Inferior parietal cortex (tissue), 1 donor: Measurements from ENCODE around the gene NUBPL.
"Not testable (repeated sequence)": the region's sequence is repeated elsewhere in the genome, so short reads cannot be mapped to it uniquely, and the experiment has no call there.

Source experiments
- DNase-seq: peaks from one replicate; pipeline ENCODE4 v3.0.0-alpha.2; 2016; ENCODE audit errors: extremely low spot score

NUBPL gene

DNA sequence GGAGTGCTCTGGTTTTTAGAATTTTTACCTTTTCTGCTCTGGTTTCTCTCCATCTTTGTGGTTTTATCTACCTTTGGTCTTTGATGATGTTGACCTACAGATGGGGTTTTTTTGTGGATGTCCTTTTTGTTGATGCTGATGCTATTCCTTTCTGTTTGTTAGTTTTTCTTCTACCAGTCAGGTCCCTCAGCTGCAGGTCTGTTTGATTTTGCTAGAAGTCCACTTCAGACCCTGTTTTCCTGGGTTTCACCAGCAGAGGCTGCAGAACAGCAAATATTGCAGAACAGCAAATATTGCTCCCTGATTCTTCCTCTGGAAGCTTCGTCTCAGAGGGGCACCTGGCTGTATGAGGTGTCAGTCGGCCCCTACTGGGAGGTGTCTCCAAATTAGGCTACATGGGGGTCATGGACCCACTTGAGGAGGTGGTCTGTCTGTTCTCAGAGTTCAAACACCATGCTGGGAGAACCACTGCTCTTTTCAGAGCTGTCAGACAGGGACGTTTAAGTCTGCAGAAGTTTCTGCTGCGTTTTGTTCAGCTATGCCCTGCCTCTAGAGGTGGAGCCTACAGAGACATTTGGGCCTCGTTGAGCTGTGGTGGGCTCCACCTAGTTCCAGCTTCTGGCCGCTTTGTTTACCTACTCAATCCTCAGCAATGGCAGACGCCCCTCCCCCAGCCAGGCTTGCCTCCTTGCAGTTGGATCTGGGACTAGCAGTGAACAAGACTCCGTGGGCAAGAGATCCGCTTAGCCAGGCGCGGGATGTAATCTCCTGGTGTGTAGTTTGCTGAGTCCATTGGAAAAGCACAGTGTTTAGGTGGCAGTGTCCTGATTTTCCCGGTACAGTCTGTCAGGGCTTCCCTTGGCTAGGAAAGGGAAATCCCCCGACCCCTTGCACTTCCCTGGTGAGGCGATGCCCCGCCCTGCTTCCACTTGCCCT lies 250.8 kb downstream of the NUBPL start:
- DNase-seq: not testable (repeated sequence)

- DNase-seq: not testable (repeated sequence)
Observed at GRCh38 chr14:31813724-31814490, 252.7 kb downstream of the NUBPL start.

- no peak for DNase-seq
Observed at GRCh38 chr14:31819281-31819680, 258.1 kb downstream of the NUBPL start.

DNA sequence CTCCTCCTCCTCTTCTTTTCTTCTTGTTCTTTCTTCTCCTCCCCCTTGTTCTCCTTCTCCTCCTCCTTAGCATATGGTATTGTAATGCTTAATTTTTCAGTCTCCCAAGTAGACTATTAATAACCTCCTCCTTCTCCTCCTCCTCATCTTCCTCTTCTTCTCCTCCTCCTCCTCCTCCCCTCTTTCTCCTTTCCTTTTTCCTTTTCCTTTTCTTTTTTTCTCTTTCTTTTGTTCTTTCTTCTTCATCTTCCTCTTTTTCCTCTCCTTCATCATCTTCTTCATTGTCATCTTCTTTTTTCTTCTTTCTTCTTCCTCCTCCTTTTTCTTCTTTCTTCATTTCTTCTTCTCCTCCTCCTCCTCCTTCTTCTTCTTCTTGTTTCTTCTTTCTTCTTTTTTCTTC lies 264.3 kb downstream of the NUBPL start:
- DNase-seq: no peak

GRCh38 chr14:31827325-31827724 lies 266.1 kb downstream of the NUBPL start:
- no peak for DNase-seq

GRCh38 chr14:31828946-31829868 lies 268.0 kb downstream of the NUBPL start:
- DNase-seq: no peak

DNA sequence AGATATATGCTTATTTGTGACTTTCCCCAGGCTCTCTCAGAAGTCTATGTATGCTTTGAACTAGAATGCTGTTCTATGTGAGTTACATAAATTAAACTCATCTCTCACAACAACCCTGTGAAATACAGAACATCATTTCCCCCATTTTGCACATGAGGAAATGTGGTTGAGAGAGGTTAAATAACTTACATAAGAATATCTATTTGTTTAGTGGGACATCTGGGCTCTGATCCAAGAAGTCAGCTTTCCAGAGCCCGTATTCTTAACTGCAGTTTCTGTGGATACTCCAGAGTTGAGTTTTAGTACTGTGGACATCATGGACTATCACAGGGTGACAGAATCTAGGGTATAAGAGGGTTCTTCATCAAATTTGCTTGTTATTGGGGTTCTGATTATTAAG lies 273.4 kb downstream of the NUBPL start:
- DNase-seq: no peak

DNA sequence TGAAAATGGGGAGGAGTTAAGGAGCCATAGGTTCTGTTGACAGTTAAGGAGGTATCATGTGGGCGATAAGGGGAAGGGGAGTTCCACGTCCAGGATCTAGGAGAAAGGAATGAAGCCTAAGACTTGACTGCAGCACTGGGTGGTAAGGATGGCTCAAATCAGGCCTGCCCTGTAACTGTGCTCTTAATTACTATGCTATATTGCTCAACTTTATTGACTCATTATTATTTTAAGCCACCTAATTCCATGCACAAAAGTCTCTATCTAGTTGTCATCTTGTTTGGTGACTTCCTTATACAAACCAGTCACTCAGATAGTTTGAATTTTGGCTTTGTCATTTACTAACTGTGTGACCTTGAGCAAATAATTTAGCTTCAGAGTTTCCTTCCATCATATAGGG lies 273.8 kb downstream of the NUBPL start:
- DNase-seq: no peak

- DNase-seq: no peak
Observed at GRCh38 chr14:31837031-31837430, 275.8 kb downstream of the NUBPL start.

DNA sequence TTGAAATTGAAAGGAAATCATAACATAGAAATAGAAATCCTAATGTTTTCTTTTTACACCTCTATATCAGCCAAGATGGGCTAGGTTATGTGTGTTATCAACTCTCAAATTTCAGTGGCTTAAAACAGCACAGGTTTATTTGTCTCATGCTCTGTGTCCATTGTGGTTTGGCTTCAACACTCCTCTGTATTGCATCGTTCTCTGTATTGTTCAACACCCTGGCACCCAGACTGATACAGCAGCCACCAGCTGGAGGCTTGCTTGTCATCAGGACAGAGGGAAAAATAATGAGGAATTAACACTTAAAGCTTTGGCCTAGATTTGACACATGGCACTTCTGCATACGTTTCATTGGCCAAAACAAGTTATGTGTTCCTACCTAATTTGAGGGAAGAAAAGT lies 281.7 kb downstream of the NUBPL start:
- DNase-seq: no peak

- DNase-seq: no peak
Observed at GRCh38 chr14:31843361-31844091, 282.3 kb downstream of the NUBPL start.

DNA sequence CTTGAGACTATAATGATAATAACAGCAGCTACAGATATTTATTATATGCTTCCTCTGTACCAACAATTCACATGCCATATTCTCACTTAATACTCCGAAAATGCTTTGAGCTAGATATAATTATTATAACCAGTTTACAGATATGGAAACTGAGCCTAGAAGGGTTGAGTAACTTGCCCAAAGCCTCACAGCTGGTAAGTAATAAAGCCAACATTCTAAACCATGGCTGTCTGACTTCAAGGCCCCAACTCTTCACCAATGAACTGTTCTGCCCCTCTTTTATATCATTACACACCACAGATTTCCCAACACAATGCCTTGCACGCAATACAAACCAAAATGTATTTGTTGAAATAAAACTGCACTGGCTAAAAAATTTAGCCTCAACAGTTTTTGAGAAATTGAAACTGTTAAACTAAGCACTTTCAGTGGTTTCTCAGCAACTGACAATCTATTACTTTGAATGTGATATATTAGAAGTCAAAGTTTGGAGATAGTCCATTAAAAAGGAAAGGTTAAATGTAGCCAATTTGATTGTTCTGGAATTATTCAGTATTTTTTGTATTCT lies 293.4 kb downstream of the NUBPL start:
- DNase-seq: no peak

DNA sequence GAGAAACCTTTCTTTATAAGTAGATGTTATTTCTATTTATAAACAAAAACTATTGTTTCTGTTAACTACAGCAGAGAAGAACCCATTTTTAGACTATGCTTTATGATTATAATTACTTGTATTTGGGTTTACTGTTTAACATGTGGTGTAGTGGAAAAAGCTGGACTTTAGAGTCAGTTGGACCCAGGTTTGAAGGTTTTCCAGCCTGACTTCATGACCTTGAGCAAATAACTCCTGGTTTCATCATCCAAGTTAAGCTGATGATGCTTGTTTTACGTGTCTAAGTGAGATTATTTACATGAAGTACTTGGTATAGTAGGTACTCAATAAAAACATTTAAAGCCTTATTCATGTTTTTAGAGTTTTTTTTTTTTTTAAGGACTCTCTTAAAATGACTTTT lies 294.1 kb downstream of the NUBPL start:
- DNase-seq: no peak

GRCh38 chr14:31856003-31856402 lies 294.8 kb downstream of the NUBPL start:
- DNase-seq: not testable (repeated sequence)

GRCh38 chr14:31858868-31859267 lies 297.7 kb downstream of the NUBPL start:
- DNase-seq: no peak

GRCh38 chr14:31864937-31865855 lies 304.0 kb downstream of the NUBPL start:
- no peak for DNase-seq

GRCh38 chr14:31867570-31867969 lies 306.4 kb downstream of the NUBPL start:
- no peak for DNase-seq

DNA sequence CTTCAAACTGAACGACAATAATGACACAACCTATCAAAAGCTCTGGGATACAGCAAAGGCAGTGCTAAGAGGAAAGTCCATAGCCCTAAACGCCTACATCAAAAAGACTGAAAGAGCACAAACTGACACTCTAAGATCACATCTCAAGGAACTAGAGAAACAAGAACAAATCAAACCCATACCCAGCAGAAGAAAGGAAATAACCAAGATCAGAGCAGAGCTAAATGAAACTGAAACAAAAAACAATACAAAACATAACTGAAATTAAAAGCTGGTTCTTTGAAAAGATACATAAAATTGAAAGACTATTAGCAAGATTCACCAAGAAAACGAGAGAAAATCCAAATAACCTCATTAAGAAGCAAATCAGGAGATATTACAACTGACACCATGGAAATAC lies 306.9 kb downstream of the NUBPL start:
- not testable (repeated sequence) for DNase-seq

- no peak for DNase-seq
Observed at GRCh38 chr14:31876741-31877140, 315.5 kb downstream of the NUBPL start.
